ENCODE data around the gene TSFM. TPM values are rescaled to one million over a fixed set of nuclear protein-coding genes. Genes with fewer than 3 reads are reported as not detected.

The TSFM gene
- total and polyA plus RNA-seq, 2 donors (not counting 1 experiment from before 2014, with no cell fraction given) = 15.5 to 16.8 TPM

DNA sequence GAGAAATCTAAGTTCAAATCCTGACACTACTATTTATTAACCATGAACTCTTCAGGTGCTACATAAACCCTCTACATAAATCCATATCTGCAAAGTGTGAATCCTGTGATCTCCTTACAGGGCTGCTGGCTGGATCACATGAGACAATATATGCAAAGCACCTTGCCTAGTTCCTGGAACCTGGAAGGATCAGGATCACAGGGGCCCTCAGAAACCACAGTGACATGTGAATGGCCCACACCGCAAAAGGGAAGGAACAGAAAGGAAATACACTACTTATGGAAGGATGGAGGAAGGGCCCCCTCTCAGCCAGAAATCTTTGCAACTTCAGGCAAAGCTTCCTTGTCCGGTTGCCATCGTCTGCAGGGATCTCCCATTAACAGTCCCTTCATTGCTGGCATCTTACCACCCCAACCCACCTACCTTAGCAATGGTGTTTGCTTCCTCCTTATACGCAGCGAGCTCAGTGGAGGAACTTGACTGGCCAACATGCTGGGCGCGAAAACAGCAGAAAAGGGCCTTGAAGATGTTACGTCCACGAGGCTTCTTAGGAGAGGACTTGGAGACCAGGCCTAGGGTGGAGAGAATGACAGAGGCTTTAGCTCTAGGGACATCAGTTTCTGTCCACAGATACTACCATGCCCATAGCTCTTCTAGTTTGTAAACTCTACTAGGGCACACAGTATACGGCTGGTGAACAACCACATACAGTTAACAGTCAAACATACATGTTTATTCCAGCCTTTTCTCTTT is 46.6 kb downstream of the TSFM start:
- no peak overlapping the region for H3K27ac ChIP-seq (ENCODE audit: insufficient read depth, low read length)
- peaks cover 80% of the 10 kb centered on the region for H3K79me2 ChIP-seq (ENCODE audit: control insufficient read depth, insufficient read depth, low read length)
- no peaks in the 10 kb centered on the region for H3K9me3 ChIP-seq (ENCODE audit: control insufficient read depth, insufficient read depth, low read depth, low read length)
- no peak for DNase-seq (ENCODE audit: low read depth in 2 of 2)
- H3K27me3 ChIP-seq (ENCODE audit: control insufficient read depth, insufficient read depth, low read length) = no peaks in the 10 kb centered on the region
- no peak overlapping the region for H2AFZ ChIP-seq (ENCODE audit: low read length)
- peaks cover 24% of the 10 kb centered on the region for H3K4me1 ChIP-seq (ENCODE audit: control insufficient read depth, extremely low read depth, insufficient read depth, low read length)
- H3K4me3 ChIP-seq (replicated peaks in 1 of 4; ENCODE audit: control extremely low read depth in 1 of 4, insufficient read depth in 1 of 4, low read depth in 3 of 4, low read length in 4 of 4) = no peak overlapping the region
- no peak overlapping the region for H3K9ac ChIP-seq (ENCODE audit: insufficient read depth, low read length)
- H4K20me1 ChIP-seq (ENCODE audit: control insufficient read depth, extremely low read depth, insufficient read depth, low read length) = peaks cover 3% of the 10 kb centered on the region
- no peak for TF ChIP-seq EZH2 (IDR thresholded peaks at IDR 0.05; ENCODE audit: low read length, missing control alignments)
- TF ChIP-seq, protein P1, sequence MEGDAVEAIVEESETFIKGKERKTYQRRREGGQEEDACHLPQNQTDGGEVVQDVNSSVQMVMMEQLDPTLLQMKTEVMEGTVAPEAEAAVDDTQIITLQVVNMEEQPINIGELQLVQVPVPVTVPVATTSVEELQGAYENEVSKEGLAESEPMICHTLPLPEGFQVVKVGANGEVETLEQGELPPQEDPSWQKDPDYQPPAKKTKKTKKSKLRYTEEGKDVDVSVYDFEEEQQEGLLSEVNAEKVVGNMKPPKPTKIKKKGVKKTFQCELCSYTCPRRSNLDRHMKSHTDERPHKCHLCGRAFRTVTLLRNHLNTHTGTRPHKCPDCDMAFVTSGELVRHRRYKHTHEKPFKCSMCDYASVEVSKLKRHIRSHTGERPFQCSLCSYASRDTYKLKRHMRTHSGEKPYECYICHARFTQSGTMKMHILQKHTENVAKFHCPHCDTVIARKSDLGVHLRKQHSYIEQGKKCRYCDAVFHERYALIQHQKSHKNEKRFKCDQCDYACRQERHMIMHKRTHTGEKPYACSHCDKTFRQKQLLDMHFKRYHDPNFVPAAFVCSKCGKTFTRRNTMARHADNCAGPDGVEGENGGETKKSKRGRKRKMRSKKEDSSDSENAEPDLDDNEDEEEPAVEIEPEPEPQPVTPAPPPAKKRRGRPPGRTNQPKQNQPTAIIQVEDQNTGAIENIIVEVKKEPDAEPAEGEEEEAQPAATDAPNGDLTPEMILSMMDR (conservative IDR thresholded peaks at IDR 0.05 in 1 of 2, IDR thresholded peaks at IDR 0.05 in 1 of 2; ENCODE audit: low read depth in 1 of 2, low read length in 2 of 2) = no peak
- no peak overlapping the region for H3K4me2 ChIP-seq (ENCODE audit: extremely low read depth, insufficient read depth, low read length)
- peaks cover 36% of the 10 kb centered on the region for H3K36me3 ChIP-seq (ENCODE audit: control insufficient read depth, insufficient read depth, low read length)

- no peak overlapping the region for H2AFZ ChIP-seq (ENCODE audit: low read length)
- no peaks in the 10 kb centered on the region for H3K9me3 ChIP-seq (ENCODE audit: control insufficient read depth, insufficient read depth, low read depth, low read length)
- H3K4me2 ChIP-seq (ENCODE audit: extremely low read depth, insufficient read depth, low read length) = no peak overlapping the region
- no peaks in the 10 kb centered on the region for H3K27me3 ChIP-seq (ENCODE audit: control insufficient read depth, insufficient read depth, low read length)
- no peak overlapping the region for H3K4me3 ChIP-seq (replicated peaks in 1 of 4; ENCODE audit: control extremely low read depth in 1 of 4, insufficient read depth in 1 of 4, low read depth in 3 of 4, low read length in 4 of 4)
- DNase-seq (ENCODE audit: low read depth in 2 of 2) = no peak
- peaks cover 30% of the 10 kb centered on the region for H3K4me1 ChIP-seq (ENCODE audit: control insufficient read depth, extremely low read depth, insufficient read depth, low read length)
- peaks cover 28% of the 10 kb centered on the region for H3K36me3 ChIP-seq (ENCODE audit: control insufficient read depth, insufficient read depth, low read length)
- no peak overlapping the region for H3K27ac ChIP-seq (ENCODE audit: insufficient read depth, low read length)
- no peak overlapping the region for H3K9ac ChIP-seq (ENCODE audit: insufficient read depth, low read length)
- TF ChIP-seq, protein P1 (conservative IDR thresholded peaks at IDR 0.05 in 1 of 2, IDR thresholded peaks at IDR 0.05 in 1 of 2; ENCODE audit: low read depth in 1 of 2, low read length in 2 of 2) = no peak
- TF ChIP-seq EZH2 (IDR thresholded peaks at IDR 0.05; ENCODE audit: low read length, missing control alignments) = no peak
- H3K79me2 ChIP-seq (ENCODE audit: control insufficient read depth, insufficient read depth, low read length) = peaks cover 85% of the 10 kb centered on the region
- H4K20me1 ChIP-seq (ENCODE audit: control insufficient read depth, extremely low read depth, insufficient read depth, low read length) = peaks cover 3% of the 10 kb centered on the region
Measured at GRCh38 chr12:57830393-57830792, 47.8 kb downstream of the TSFM start.

- Histone ChIP-seq H2AFZ (ENCODE audit: low read length) (no peak overlapping the region), H3K4me3 (replicated peaks in 1 of 4; ENCODE audit: control extremely low read depth in 1 of 4, insufficient read depth in 1 of 4, low read depth in 3 of 4, low read length in 4 of 4) (peak overlapping the region in 2 of 4 experiments; percentile 12 to 14), H3K79me2 (ENCODE audit: control insufficient read depth, insufficient read depth, low read length) (peaks cover 95% of the 10 kb centered on the region), H3K4me2 (ENCODE audit: extremely low read depth, insufficient read depth, low read length) (peak overlapping the region; percentile 52), H3K9ac (ENCODE audit: insufficient read depth, low read length) (no peak overlapping the region), H3K36me3 (ENCODE audit: control insufficient read depth, insufficient read depth, low read length) (peaks cover 6% of the 10 kb centered on the region), H3K4me1 (ENCODE audit: control insufficient read depth, extremely low read depth, insufficient read depth, low read length) (peaks cover 49% of the 10 kb centered on the region), H3K9me3 (ENCODE audit: control insufficient read depth, insufficient read depth, low read depth, low read length) (no peaks in the 10 kb centered on the region), H4K20me1 (ENCODE audit: control insufficient read depth, extremely low read depth, insufficient read depth, low read length) (peaks cover 3% of the 10 kb centered on the region), H3K27ac (ENCODE audit: insufficient read depth, low read length) (peak overlapping the region; percentile 5), H3K27me3 (ENCODE audit: control insufficient read depth, insufficient read depth, low read length) (no peaks in the 10 kb centered on the region)
- DNase-seq (ENCODE audit: low read depth in 2 of 2) = peak in 1 of 2 donors; percentile 34
- TF ChIP-seq, protein P1 (conservative IDR thresholded peaks at IDR 0.05 in 1 of 2, IDR thresholded peaks at IDR 0.05 in 1 of 2; ENCODE audit: low read depth in 1 of 2, low read length in 2 of 2) = no peak
- TF ChIP-seq EZH2 (IDR thresholded peaks at IDR 0.05; ENCODE audit: low read length, missing control alignments) = no peak
Measured at GRCh38 chr12:57832966-57833365, 50.4 kb downstream of the TSFM start.

Measured in fibroblast of lung (primary cell).